H9 (cell line): Measurements from ENCODE around the gene MAP7. TPM values are rescaled to one million over a fixed set of nuclear protein-coding genes. Genes with fewer than 3 reads are reported as not detected.

Experiments used
- DNase-seq: peaks from one replicate; pipeline ENCODE4 v3.0.0-alpha.2; 2017
- H2AFZ ChIP-seq: one replicate; pipeline ENCODE4 v1.6.1; 2013; ENCODE audit warnings: mild to moderate bottlenecking, low read length, control low read depth, moderate library complexity
- H2AK5ac ChIP-seq: 2 replicates; pipeline ENCODE4 v1.6.1; 2013; ENCODE audit warnings: low read length, control low read depth, mixed read lengths; ENCODE audit not compliant: insufficient read length
- H2BK120ac ChIP-seq: one replicate; pipeline ENCODE4 v1.6.1; 2013; ENCODE audit warnings: low read depth, mild to moderate bottlenecking, low read length, control low read depth, inconsistent platforms; ENCODE audit not compliant: poor library complexity, severe bottlenecking
- H2BK12ac ChIP-seq: 2 replicates; pipeline ENCODE4 v1.6.1; 2013; ENCODE audit warnings: low read length, control low read depth, mixed read lengths, low read depth; ENCODE audit not compliant: insufficient read length
- H2BK15ac ChIP-seq: 2 replicates; pipeline ENCODE4 v1.6.1; 2013; ENCODE audit warnings: low read depth, low read length, control low read depth
- H2BK20ac ChIP-seq: one replicate; pipeline ENCODE4 v1.6.1; 2013; ENCODE audit warnings: low read depth, mild to moderate bottlenecking, low read length, control low read depth, inconsistent platforms; ENCODE audit not compliant: poor library complexity, severe bottlenecking
- H2BK5ac ChIP-seq: 2 replicates; pipeline ENCODE4 v1.6.1; 2013; ENCODE audit warnings: low read length, control low read depth, mixed read lengths; ENCODE audit not compliant: insufficient read length
- H3K14ac ChIP-seq: 2 replicates; pipeline ENCODE4 v1.6.1; 2013; ENCODE audit warnings: low read length, control low read depth; ENCODE audit not compliant: insufficient read depth
- H3K18ac ChIP-seq: 2 replicates; pipeline ENCODE4 v1.6.1; 2013; ENCODE audit warnings: low read depth, mild to moderate bottlenecking, mixed read lengths, low read length, control low read depth; ENCODE audit not compliant: insufficient read length
- H3K23ac ChIP-seq: 2 replicates; pipeline ENCODE4 v1.6.1; 2013; ENCODE audit warnings: low read length, control low read depth, mixed read lengths, low read depth; ENCODE audit not compliant: insufficient read length
- H3K23me2 ChIP-seq: 2 replicates; pipeline ENCODE4 v1.6.1; 2013; ENCODE audit warnings: low read depth, mild to moderate bottlenecking, mixed read lengths, low read length, control low read depth; ENCODE audit not compliant: insufficient read length, poor library complexity, severe bottlenecking
- H3K27ac ChIP-seq: 2 replicates; pipeline ENCODE4 v1.5.1; 2013; ENCODE audit warnings: low read length, control low read depth, mixed read lengths, low read depth; ENCODE audit not compliant: insufficient read length
- H3K27me3 ChIP-seq: 2 replicates; pipeline ENCODE4 v1.6.1; 2013; ENCODE audit warnings: low read length, control low read depth, inconsistent platforms; ENCODE audit not compliant: insufficient read depth
- H3K4ac ChIP-seq: 2 replicates; pipeline ENCODE4 v1.6.1; 2013; ENCODE audit warnings: low read depth, mild to moderate bottlenecking, control low read depth, inconsistent platforms, low read length, moderate library complexity
- H3K4me1 ChIP-seq: 2 replicates; pipeline ENCODE4 v1.6.1; 2013; ENCODE audit warnings: low read length, control low read depth, inconsistent platforms; ENCODE audit not compliant: insufficient read depth
- H3K4me2 ChIP-seq: 2 replicates; pipeline ENCODE4 v1.6.1; 2013; ENCODE audit warnings: low read length, control low read depth, mixed read lengths; ENCODE audit not compliant: insufficient read length, insufficient read depth
- H3K56ac ChIP-seq: 2 replicates; pipeline ENCODE4 v1.6.1; 2013; ENCODE audit warnings: low read depth, mild to moderate bottlenecking, mixed read lengths, low read length, control low read depth; ENCODE audit not compliant: insufficient read length
- H3K79me1 ChIP-seq: 2 replicates; pipeline ENCODE4 v1.6.1; 2013; ENCODE audit warnings: low read depth, mild to moderate bottlenecking, moderate library complexity, low read length, control low read depth, inconsistent platforms; ENCODE audit not compliant: insufficient read depth, poor library complexity, severe bottlenecking
- H3K79me2 ChIP-seq: 2 replicates; pipeline ENCODE4 v1.6.1; 2013; ENCODE audit warnings: low read length, control low read depth, inconsistent platforms; ENCODE audit not compliant: insufficient read depth
- H3K9ac ChIP-seq: 2 replicates; pipeline ENCODE4 v1.6.1; 2013; ENCODE audit warnings: low read length, control low read depth, mixed read lengths; ENCODE audit not compliant: insufficient read length; ENCODE audit errors: extremely low read depth
- H3K9me3 ChIP-seq: one replicate; pipeline ENCODE4 v1.6.1; 2013; ENCODE audit warnings: low read depth, low read length, inconsistent platforms; ENCODE audit not compliant: control insufficient read depth
- H3T11ph ChIP-seq: one replicate; pipeline ENCODE4 v1.6.1; 2013; ENCODE audit warnings: mild to moderate bottlenecking, low read length, control low read depth, inconsistent platforms
- H4K20me1 ChIP-seq: one replicate; pipeline ENCODE4 v1.6.1; 2013; ENCODE audit not compliant: control insufficient read depth, insufficient read length, insufficient read depth
- H4K5ac ChIP-seq: 2 replicates; pipeline ENCODE4 v1.6.1; 2013; ENCODE audit warnings: low read depth, mild to moderate bottlenecking, mixed read lengths, low read length, control low read depth; ENCODE audit not compliant: insufficient read length
- H4K8ac ChIP-seq: replicated peaks from 2 replicates; pipeline ENCODE4 v1.6.1; 2013; ENCODE audit warnings: low read length, control low read depth, mixed read lengths, low read depth; ENCODE audit not compliant: insufficient read length
- H4K91ac ChIP-seq: 2 replicates; pipeline ENCODE4 v1.6.1; 2013; ENCODE audit warnings: low read depth, mild to moderate bottlenecking, moderate library complexity, mixed read lengths, low read length, control low read depth; ENCODE audit not compliant: insufficient read length
- H3K27ac Mint-ChIP-seq, 3 experiments: 2 replicates in 2 of 3; 3 replicates in 1 of 3; pipeline ENCODE4 v1.8.0; 2020 to 2021; ENCODE audit warnings: mixed read lengths in 3 of 3, mild to moderate bottlenecking in 1 of 3, moderate library complexity in 1 of 3
- H3K27me3 Mint-ChIP-seq: 2 replicates; pipeline ENCODE4 v1.8.0; 2021; ENCODE audit warnings: low read depth, mild to moderate bottlenecking, moderate library complexity, mixed read lengths
- H3K36me3 Mint-ChIP-seq, 3 experiments: 2 replicates in 2 of 3; 3 replicates in 1 of 3; pipeline ENCODE4 v1.8.0; 2020 to 2021; ENCODE audit warnings: low read depth in 3 of 3, mixed read lengths in 3 of 3; ENCODE audit not compliant: insufficient read depth in 1 of 3
- H3K4me1 Mint-ChIP-seq, 2 experiments: 2 replicates each; pipeline ENCODE4 v1.8.0; 2020; ENCODE audit warnings: mixed read lengths in 2 of 2
- H3K4me3 Mint-ChIP-seq, 2 experiments: 2 replicates in 1 of 2; 3 replicates in 1 of 2; pipeline ENCODE4 v1.8.0; 2020 to 2021; ENCODE audit warnings: mild to moderate bottlenecking in 2 of 2, mixed read lengths in 2 of 2, moderate library complexity in 1 of 2
- H3K9me3 Mint-ChIP-seq, 2 experiments: 2 replicates in 1 of 2; 3 replicates in 1 of 2; pipeline ENCODE4 v1.8.0; 2020; ENCODE audit warnings: mild to moderate bottlenecking in 2 of 2, mixed read lengths in 2 of 2, moderate library complexity in 1 of 2
- CTCF ChIP-seq: fragments of 200-600 bp; sonication (generic); conservative IDR thresholded peaks from 3 replicates; pipeline ENCODE4 v1.8.0; 2021; ENCODE audit warnings: antibody characterized with exemption, mild to moderate bottlenecking
- WGBS: extraction: QIAGEN DNeasy Blood & Tissue Kit; methylation state at CpG from one replicate; pipeline ENCODE4 v1.1.7; 2013; ENCODE audit warnings: missing lambda C conversion rate, low lambda C conversion rate, mixed read lengths; ENCODE audit not compliant: insufficient read length; ENCODE audit errors: extremely low coverage; 5-methylcytosine and 5-hydroxymethylcytosine counted together
- total RNA-seq: library from RNA; stranded (reverse); gene quantifications from 2 replicates; pipeline ENCODE4 v1.2.1, GENCODE V29; 2021

Gene MAP7
- total RNA-seq, 1 experiment from 2014 or later: 51.1 TPM

- no peak overlapping the region for H3K4me3 Mint-ChIP-seq
- H2BK15ac ChIP-seq: no peak overlapping the region
- no peaks in the 10 kb centered on the region for H3K23me2 ChIP-seq
- H2AK5ac ChIP-seq: no peak overlapping the region
- no peaks in the 10 kb centered on the region for H3K4me1 ChIP-seq
- no peak overlapping the region for H2BK5ac ChIP-seq
- H4K8ac ChIP-seq: no peak overlapping the region
- H3K9ac ChIP-seq: no peak overlapping the region
- no peak overlapping the region for H2BK20ac ChIP-seq
- no peaks in the 10 kb centered on the region for H3K27me3 Mint-ChIP-seq
- no peak overlapping the region for H4K91ac ChIP-seq
- H4K20me1 ChIP-seq: no peaks in the 10 kb centered on the region
- no peak overlapping the region for H3K4me2 ChIP-seq
- H3K23ac ChIP-seq: no peak overlapping the region
- TF ChIP-seq CTCF: no peak
- H3K27me3 ChIP-seq: no peaks in the 10 kb centered on the region
- H3K27ac ChIP-seq: no peak overlapping the region
- no peak overlapping the region for H3K18ac ChIP-seq
- no peak for DNase-seq
- H3K79me1 ChIP-seq: no peaks in the 10 kb centered on the region
- H3K36me3 Mint-ChIP-seq: peaks cover 2 to 12% (median 11%) of the 10 kb centered on the region in 3 experiments; a peak in 5 of 7 replicates
- no peak overlapping the region for H2AFZ ChIP-seq
- no CpG with 5 or more reads among the region's 1 CpG for WGBS
- H3K79me2 ChIP-seq: no peaks in the 10 kb centered on the region
- no peak overlapping the region for H3K4ac ChIP-seq
- H3K9me3 Mint-ChIP-seq: no peaks in the 10 kb centered on the region
- no peak overlapping the region for H3K27ac Mint-ChIP-seq
- H3K4me1 Mint-ChIP-seq: peaks cover 7 to 8% of the 10 kb centered on the region in 2 experiments
- no peak overlapping the region for H3K56ac ChIP-seq
- H3K9me3 ChIP-seq: no peaks in the 10 kb centered on the region
- H2BK120ac ChIP-seq: no peak overlapping the region
- H3T11ph ChIP-seq: no peak overlapping the region
- no peak overlapping the region for H3K14ac ChIP-seq
- H4K5ac ChIP-seq: no peak overlapping the region
- H2BK12ac ChIP-seq: no peak overlapping the region
These were observed 139.2 kb downstream of the MAP7 start for GRCh38 chr6:136411025-136411325.
